Sigmoid colon (tissue), 3 donors: ENCODE data around the gene MMS19.

ENCODE experiments used
- POLR2A ChIP-seq, 2 donors: fragments of 450-650 bp; IDR thresholded peaks; one replicate each; pipeline ENCODE4 v1.6.1; 2016; ENCODE audit warnings: antibody characterized with exemption in 2 of 2, mild to moderate bottlenecking in 2 of 2, moderate library complexity in 2 of 2
- TF ChIP-seq, protein P1 (sequence below), 4 experiments: fragments of 450-650 bp in 3 of 4; fragments of 200-600 bp in 1 of 4; IDR thresholded peaks; one replicate each; pipeline ENCODE4 v1.5.1; 2016 to 2019; ENCODE audit warnings: antibody characterized with exemption in 4 of 4, mild to moderate bottlenecking in 3 of 4, moderate library complexity in 2 of 4

DNA sequence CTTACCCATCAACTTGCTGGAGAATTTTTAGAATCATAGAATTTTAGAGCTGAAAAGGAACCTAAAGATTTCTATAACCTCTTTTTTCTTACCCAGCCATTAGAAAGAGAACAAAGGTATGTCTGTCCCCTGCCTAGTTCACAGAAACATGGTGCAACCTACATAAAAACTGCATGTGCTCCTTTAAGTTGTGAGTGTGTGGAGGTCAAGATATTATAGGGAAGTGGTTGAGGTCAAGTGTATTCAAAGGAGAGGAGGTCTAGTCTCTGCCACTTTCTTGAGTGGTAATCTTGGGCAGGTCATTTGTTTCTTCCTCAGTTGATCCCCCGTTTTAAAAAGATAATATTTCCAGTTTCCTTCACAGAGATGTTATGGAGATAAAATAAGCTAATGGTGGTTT, 6.9 kb upstream of the MMS19 start:
- TF ChIP-seq, protein P1, sequence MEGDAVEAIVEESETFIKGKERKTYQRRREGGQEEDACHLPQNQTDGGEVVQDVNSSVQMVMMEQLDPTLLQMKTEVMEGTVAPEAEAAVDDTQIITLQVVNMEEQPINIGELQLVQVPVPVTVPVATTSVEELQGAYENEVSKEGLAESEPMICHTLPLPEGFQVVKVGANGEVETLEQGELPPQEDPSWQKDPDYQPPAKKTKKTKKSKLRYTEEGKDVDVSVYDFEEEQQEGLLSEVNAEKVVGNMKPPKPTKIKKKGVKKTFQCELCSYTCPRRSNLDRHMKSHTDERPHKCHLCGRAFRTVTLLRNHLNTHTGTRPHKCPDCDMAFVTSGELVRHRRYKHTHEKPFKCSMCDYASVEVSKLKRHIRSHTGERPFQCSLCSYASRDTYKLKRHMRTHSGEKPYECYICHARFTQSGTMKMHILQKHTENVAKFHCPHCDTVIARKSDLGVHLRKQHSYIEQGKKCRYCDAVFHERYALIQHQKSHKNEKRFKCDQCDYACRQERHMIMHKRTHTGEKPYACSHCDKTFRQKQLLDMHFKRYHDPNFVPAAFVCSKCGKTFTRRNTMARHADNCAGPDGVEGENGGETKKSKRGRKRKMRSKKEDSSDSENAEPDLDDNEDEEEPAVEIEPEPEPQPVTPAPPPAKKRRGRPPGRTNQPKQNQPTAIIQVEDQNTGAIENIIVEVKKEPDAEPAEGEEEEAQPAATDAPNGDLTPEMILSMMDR (IDR thresholded peaks at IDR 0.05), result no peak
- TF ChIP-seq POLR2A (IDR thresholded peaks at IDR 0.05), result no peak
